ENCODE results near the gene HSD11B1. TPM values are rescaled to one million over a fixed set of nuclear protein-coding genes. Genes with fewer than 3 reads are reported as not detected.
A peak's percentile ranks its signal among the peaks of the same experiment; 100 is the strongest.

Gene HSD11B1
- total RNA-seq, 2 donors from 2014 or later = 0.66 to 3.6 TPM

DNA sequence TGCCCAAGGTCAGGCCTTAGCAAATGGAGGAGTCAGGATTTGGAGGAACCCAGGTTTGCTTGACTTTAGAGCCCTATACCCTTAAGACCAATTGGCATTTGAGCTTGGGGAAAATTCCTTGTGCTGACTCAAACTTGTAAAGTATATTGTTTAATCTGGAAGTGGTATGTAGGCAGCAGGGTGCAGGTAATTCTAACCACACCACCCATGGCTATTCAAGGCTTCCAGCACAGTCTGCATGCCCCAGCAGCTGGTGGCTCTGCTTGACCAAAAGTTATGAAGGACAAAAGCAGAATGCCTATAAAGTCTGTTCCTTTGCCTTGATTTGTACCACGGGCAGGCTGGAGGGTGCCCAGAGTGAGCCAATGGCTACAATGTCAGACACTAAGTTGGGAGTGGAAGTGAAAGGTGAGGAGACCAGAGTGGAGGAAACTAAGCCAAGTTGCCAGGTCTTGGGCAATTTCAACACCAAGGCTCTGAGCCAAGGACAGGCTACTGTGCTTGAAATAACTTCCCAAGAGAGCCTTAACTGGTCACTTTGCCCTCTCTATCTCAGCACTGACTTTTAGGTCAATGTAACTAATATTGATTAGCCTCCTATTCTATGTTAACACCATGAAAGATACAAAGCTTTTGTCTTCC, 34.1 kb upstream of the HSD11B1 start:
- 75 to 80% methylated on average over 1 of the region's 1 CpG for WGBS, 2 donors

DNA sequence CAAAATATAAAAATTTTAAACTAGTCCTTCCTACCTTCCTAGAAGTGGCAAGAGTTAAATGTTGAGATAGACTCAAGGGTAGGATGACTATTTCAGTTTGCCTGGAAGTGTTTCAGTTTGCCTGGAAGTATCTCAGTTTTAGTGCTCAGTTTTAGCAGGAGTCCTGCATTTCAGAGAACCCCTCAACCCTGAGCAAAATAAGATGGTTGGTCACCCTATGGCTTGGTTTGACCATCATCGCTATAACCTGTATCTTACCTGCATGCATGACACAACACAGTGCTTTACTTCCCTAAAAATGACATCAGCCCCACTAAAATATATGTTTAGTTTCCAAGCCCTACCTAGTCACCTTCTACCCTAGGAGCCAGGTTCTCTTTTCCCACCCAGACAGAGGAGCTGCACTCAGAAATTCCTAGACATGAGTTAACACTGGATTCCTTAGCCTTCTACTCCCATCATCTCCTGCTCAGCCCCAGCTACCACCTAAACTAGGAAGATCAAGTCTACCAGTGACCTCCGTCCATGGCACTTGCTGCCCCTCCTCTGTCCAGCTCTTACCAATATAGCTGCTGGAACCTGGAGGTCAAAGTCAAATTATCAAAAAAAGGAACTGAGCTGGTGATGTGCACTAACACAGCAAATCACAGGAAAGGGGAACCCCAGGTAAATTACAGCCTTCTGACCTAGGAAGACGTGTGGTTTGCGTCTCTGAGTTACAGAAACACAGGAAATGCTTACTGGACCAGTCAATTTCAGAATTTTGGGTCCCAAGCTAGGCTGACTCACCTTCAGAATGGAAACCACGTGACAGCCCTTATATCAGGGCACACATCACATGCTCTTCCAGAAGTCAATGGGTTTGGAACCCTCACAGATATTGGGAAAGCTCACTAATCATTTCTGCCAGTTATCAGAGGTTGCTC, 31.7 kb upstream of the HSD11B1 start:
- TF ChIP-seq, protein P1, sequence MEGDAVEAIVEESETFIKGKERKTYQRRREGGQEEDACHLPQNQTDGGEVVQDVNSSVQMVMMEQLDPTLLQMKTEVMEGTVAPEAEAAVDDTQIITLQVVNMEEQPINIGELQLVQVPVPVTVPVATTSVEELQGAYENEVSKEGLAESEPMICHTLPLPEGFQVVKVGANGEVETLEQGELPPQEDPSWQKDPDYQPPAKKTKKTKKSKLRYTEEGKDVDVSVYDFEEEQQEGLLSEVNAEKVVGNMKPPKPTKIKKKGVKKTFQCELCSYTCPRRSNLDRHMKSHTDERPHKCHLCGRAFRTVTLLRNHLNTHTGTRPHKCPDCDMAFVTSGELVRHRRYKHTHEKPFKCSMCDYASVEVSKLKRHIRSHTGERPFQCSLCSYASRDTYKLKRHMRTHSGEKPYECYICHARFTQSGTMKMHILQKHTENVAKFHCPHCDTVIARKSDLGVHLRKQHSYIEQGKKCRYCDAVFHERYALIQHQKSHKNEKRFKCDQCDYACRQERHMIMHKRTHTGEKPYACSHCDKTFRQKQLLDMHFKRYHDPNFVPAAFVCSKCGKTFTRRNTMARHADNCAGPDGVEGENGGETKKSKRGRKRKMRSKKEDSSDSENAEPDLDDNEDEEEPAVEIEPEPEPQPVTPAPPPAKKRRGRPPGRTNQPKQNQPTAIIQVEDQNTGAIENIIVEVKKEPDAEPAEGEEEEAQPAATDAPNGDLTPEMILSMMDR (IDR thresholded peaks at IDR 0.05) = no peak
- TF ChIP-seq POLR2A (IDR thresholded peaks at IDR 0.05) = no peak
- peak; percentile 22 for ATAC-seq
- Histone ChIP-seq H3K27ac (peak overlapping the region; percentile 64 to 70 (median 68)), H3K27me3 (no peaks in the 10 kb centered on the region), H3K4me3 (no peak overlapping the region), H3K9me3 (no peaks in the 10 kb centered on the region), H3K4me1 (peaks cover 48% of the 10 kb centered on the region), H3K36me3 (replicated peaks in 1 of 2; ENCODE audit: insufficient read depth in 1 of 2, low read depth in 2 of 2) (no peaks in the 10 kb centered on the region)
- no peak for DNase-seq
- 33 to 44% methylated on average over 5 of the region's 5 CpGs for WGBS, 2 donors
- intact Hi-C loops (cut with DNase I) = no loop called here

More for the DNA sequence above, 34.1 kb upstream of the HSD11B1 start:
- DNase-seq (peak in 2 of 4 donors; percentile 42), ATAC-seq (no peak)
- H3K27ac ChIP-seq = no peak overlapping the region
- H3K27me3 ChIP-seq = no peaks in the 10 kb centered on the region
- H3K9me3 ChIP-seq = no peaks in the 10 kb centered on the region
- TF ChIP-seq, protein P1 (IDR thresholded peaks at IDR 0.05) = no peak
- no peak for TF ChIP-seq POLR2A (IDR thresholded peaks at IDR 0.05)
- H3K36me3 ChIP-seq (replicated peaks in 1 of 2; ENCODE audit: insufficient read depth in 1 of 2, low read depth in 2 of 2) = no peaks in the 10 kb centered on the region
- H3K4me1 ChIP-seq = peaks cover 35% of the 10 kb centered on the region
- intact Hi-C loops (cut with DNase I) = no loop called here
- no peak overlapping the region for H3K4me3 ChIP-seq

DNA sequence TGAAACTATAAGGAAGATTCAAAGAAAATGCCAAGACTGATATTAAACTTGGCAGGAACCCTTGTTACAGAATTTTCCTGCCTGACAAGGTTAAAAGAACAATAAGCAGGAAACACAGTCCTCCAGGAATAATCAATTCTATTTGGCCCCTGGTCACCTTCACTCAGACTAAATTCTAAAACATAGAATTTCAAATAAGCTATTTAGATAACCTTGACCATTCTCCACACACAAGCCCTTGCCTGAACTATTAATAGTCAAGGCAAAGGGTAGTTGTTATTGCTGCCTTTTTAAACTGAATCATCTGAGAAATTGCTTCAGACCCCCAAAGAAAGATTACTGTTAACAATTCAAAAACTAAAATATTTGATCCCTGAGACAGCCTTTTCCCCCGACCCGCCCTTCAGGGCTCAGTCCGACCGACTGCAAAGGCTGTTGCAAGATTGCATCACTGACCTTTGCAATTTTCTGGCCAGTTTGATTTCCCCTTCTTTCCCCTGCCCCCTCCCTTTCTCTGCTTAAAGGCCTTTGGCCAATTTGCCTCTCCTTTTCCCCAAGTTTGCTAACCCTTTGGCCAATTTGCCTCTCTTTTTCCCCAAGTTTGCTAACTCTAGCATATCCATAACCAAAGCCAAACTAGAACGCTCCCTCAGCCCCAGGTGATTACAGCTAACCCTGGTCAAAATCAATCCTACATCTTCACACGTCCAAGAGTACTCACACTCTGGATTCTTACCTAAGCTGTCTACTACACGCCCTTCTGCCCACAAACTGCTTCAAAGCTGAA, 30.8 kb upstream of the HSD11B1 start:
- peak; percentile 7 for ATAC-seq
- no peaks in the 10 kb centered on the region for H3K27me3 ChIP-seq
- H3K36me3 ChIP-seq (replicated peaks in 1 of 2; ENCODE audit: insufficient read depth in 1 of 2, low read depth in 2 of 2) = no peaks in the 10 kb centered on the region
- intact Hi-C loops (cut with DNase I) = no loop called here
- whole genome bisulfite sequencing, 2 donors = 21% methylated on average over 7 of the region's 7 CpGs
- TF ChIP-seq, protein P1 (IDR thresholded peaks at IDR 0.05) = no peak
- no peak for TF ChIP-seq POLR2A (IDR thresholded peaks at IDR 0.05)
- H3K27ac ChIP-seq = peak overlapping the region; percentile 64 to 70 (median 68)
- no peak overlapping the region for H3K4me3 ChIP-seq
- DNase-seq = peak in 1 of 4 donors; percentile 29
- H3K9me3 ChIP-seq = no peaks in the 10 kb centered on the region
- H3K4me1 ChIP-seq = peaks cover 48% of the 10 kb centered on the region

DNA sequence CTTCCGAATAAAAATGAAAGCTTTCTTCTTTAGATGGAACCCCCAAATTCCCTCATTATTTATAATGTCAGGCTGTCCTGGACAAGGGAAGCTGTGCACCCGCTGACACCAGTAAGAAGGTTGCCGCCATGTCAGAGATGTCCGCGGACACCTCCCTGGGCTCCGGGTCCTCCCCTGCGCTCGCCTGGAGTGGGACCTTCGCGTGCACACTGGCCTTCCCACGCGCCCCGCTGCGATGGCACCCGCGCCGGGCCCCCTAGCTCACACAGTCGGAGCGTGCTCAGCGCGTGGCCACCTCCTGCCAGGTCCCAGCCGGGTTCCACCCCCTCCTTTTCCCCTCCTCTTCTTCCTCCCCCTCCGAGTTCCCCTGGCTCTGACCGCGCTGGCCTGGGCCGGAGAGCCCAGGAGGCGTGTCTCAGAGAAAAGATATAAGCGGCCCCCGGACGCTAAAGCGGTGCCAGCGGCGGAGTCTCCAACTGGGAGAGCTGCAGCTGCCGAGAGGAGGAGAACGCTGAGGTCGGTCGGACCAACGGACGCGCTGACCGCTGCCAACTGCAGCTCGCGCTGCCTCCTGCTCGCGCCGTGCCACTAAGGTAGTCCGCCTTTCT, 29.6 kb upstream of the HSD11B1 start, which contains the start of gene G0S2:
TSS of gene G0S2 (plus strand) at position 456 of the 608 bp plus-strand sequence. CDS start 273 bp downstream, outside the sequence.
- no peaks in the 10 kb centered on the region for H3K36me3 ChIP-seq (replicated peaks in 1 of 2; ENCODE audit: insufficient read depth in 1 of 2, low read depth in 2 of 2)
- peak; percentile 78 to 89 (median 88) for DNase-seq
- H3K27ac ChIP-seq = peak within 1 kb of the TSS; percentile 64 to 70 (median 68)
- H3K9me3 ChIP-seq = no peaks in the 10 kb centered on the region
- intact Hi-C loops (cut with DNase I) = no loop called here
- H3K4me3 ChIP-seq = peak within 1 kb of the TSS; percentile 10 to 12
- peaks cover 48% of the 10 kb centered on the region for H3K4me1 ChIP-seq
- WGBS, 2 donors = 1 to 2% methylated on average over 31 to 46 of the region's 47 CpGs
- H3K27me3 ChIP-seq = no peaks in the 10 kb centered on the region
- TF ChIP-seq, protein P1 (IDR thresholded peaks at IDR 0.05) = no peak
- TF ChIP-seq POLR2A (IDR thresholded peaks at IDR 0.05) = peak; percentile 86 to 91 (median 89)
- peak; percentile 84 for ATAC-seq

Measured in body of pancreas (tissue), 4 donors.